Measurements from ENCODE around the gene FAM168A. TPM values are rescaled to one million over a fixed set of nuclear protein-coding genes. Genes with fewer than 3 reads are reported as not detected.
A peak's percentile ranks its signal among the peaks of the same experiment; 100 is the strongest.

FAM168A gene
- total RNA-seq, 1 donor from 2014 or later, result 21.2 TPM

DNA sequence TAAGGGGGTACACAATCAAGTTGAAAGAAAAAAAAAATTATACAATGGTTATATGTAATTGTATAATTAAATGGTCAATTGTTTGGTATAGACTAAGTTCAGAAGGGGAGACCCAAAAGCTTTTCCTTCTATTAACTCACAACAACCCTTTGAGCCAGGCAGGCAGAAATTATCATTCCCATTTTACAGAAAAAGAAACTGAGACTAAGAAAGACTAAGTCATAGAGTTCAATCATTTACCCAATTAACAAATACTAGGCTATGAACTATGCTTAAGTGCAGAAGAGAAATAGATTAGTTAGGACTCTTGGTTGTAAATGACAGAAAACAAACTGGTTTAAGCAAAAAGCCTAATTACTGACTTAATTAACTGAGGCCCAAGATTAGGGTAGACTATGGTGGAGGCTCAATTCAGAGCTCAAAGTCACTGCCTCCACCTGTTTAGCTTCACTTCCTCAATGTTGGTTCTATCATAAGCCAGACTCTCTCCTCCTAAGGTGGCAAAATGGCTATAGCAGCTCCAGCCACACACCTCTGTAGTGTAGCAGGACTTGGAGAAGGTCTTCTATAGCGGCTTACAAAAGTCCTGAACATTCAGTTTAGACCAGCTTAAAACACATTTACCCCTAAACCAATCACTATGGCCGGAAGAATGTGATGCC lies 34.2 kb downstream of the FAM168A start:
- H3K36me3 Mint-ChIP-seq (ENCODE audit: low read depth, unreplicated experiment), result no peaks in the 10 kb centered on the region
- H3K4me3 Mint-ChIP-seq (ENCODE audit: unreplicated experiment), result no peak overlapping the region
- H3K4me1 Mint-ChIP-seq (ENCODE audit: unreplicated experiment), result peaks cover 16% of the 10 kb centered on the region
- H3K27ac Mint-ChIP-seq (ENCODE audit: unreplicated experiment), result no peak overlapping the region
- H3K9me3 Mint-ChIP-seq (ENCODE audit: unreplicated experiment), result no peaks in the 10 kb centered on the region
- TF ChIP-seq, protein P1, sequence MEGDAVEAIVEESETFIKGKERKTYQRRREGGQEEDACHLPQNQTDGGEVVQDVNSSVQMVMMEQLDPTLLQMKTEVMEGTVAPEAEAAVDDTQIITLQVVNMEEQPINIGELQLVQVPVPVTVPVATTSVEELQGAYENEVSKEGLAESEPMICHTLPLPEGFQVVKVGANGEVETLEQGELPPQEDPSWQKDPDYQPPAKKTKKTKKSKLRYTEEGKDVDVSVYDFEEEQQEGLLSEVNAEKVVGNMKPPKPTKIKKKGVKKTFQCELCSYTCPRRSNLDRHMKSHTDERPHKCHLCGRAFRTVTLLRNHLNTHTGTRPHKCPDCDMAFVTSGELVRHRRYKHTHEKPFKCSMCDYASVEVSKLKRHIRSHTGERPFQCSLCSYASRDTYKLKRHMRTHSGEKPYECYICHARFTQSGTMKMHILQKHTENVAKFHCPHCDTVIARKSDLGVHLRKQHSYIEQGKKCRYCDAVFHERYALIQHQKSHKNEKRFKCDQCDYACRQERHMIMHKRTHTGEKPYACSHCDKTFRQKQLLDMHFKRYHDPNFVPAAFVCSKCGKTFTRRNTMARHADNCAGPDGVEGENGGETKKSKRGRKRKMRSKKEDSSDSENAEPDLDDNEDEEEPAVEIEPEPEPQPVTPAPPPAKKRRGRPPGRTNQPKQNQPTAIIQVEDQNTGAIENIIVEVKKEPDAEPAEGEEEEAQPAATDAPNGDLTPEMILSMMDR (IDR thresholded peaks at IDR 0.05; ENCODE audit: unreplicated experiment), result no peak
- DNase-seq (ENCODE audit: low spot score), result no peak
- H3K27me3 Mint-ChIP-seq (ENCODE audit: unreplicated experiment), result peaks cover 2% of the 10 kb centered on the region

DNA sequence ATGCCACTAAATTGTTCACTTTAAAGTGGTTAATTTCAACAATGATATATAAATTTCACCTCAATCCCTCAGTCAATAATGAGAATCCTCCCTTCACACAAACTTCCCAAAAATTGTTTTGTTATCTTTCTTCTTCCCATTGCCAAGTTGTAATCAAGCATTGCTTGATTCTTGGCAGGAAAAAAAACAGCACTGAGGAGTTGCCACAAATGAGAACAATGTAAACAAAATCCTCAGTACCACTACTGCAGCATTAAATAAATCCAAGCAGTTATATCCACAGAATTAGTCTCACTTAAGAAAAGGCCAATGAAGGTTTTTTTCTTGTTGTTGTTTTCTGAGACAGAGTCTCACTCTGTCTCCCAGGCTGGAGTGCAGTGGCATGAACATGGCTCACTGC lies 38.2 kb downstream of the FAM168A start:
- H3K4me1 Mint-ChIP-seq (ENCODE audit: unreplicated experiment), result peaks cover 2% of the 10 kb centered on the region
- no peaks in the 10 kb centered on the region for H3K36me3 Mint-ChIP-seq (ENCODE audit: low read depth, unreplicated experiment)
- TF ChIP-seq, protein P1 (IDR thresholded peaks at IDR 0.05; ENCODE audit: unreplicated experiment), result no peak
- no peak for DNase-seq (ENCODE audit: low spot score)
- H3K27me3 Mint-ChIP-seq (ENCODE audit: unreplicated experiment), result peaks cover under 1% of the 10 kb centered on the region
- no peak overlapping the region for H3K4me3 Mint-ChIP-seq (ENCODE audit: unreplicated experiment)
- no peaks in the 10 kb centered on the region for H3K9me3 Mint-ChIP-seq (ENCODE audit: unreplicated experiment)
- H3K27ac Mint-ChIP-seq (ENCODE audit: unreplicated experiment), result no peak overlapping the region

DNA sequence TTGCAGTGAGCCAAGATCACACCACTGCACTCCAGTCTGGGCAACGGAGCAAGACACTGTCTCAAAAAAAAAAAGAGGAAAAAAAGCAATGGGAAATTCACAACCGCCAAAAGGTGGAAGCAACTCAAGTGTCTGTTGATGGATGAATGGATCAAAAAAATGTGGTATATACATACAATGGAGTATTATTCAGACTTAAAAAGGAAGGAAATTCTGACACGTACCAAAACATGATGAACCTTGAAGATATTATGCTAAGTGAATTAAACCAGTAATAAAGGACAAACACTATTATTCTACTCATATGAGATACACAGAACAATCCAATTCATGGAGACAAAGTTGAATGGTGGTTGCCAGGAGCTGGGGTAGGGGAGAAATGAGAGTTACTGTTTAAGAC lies 40.9 kb downstream of the FAM168A start:
- no peaks in the 10 kb centered on the region for H3K36me3 Mint-ChIP-seq (ENCODE audit: low read depth, unreplicated experiment)
- TF ChIP-seq, protein P1 (IDR thresholded peaks at IDR 0.05; ENCODE audit: unreplicated experiment), result no peak
- no peaks in the 10 kb centered on the region for H3K9me3 Mint-ChIP-seq (ENCODE audit: unreplicated experiment)
- H3K4me3 Mint-ChIP-seq (ENCODE audit: unreplicated experiment), result no peak overlapping the region
- H3K4me1 Mint-ChIP-seq (ENCODE audit: unreplicated experiment), result peaks cover 1% of the 10 kb centered on the region
- no peaks in the 10 kb centered on the region for H3K27me3 Mint-ChIP-seq (ENCODE audit: unreplicated experiment)
- no peak for DNase-seq (ENCODE audit: low spot score)
- peak overlapping the region; percentile 4 for H3K27ac Mint-ChIP-seq (ENCODE audit: unreplicated experiment)

DNA sequence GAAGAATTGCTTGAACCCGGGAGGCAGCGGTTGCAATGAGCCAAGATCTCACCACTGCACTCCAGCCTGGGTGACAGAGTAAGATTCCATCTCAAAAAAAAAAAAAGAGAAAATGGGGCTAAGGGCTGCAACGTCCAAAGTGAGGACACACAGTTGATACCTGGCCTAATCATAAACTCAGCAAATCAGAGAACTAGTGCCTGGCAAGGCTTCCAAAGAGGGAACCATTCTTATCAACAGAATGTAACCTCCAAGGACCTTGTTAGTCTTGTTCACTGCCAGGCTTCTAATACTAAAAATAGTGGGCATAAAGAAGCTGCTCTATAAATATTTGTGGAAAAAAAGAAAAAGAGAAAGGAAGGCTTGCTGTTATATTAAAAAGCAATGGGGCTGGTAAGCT lies 42.3 kb downstream of the FAM168A start:
- Mint-ChIP-seq H3K9me3 (ENCODE audit: unreplicated experiment) (no peaks in the 10 kb centered on the region), H3K36me3 (ENCODE audit: low read depth, unreplicated experiment) (no peaks in the 10 kb centered on the region), H3K27ac (ENCODE audit: unreplicated experiment) (no peak overlapping the region), H3K4me3 (ENCODE audit: unreplicated experiment) (no peak overlapping the region), H3K4me1 (ENCODE audit: unreplicated experiment) (peaks cover 12% of the 10 kb centered on the region), H3K27me3 (ENCODE audit: unreplicated experiment) (no peaks in the 10 kb centered on the region)
- DNase-seq (ENCODE audit: low spot score), result no peak
- TF ChIP-seq, protein P1 (IDR thresholded peaks at IDR 0.05; ENCODE audit: unreplicated experiment), result no peak

DNA sequence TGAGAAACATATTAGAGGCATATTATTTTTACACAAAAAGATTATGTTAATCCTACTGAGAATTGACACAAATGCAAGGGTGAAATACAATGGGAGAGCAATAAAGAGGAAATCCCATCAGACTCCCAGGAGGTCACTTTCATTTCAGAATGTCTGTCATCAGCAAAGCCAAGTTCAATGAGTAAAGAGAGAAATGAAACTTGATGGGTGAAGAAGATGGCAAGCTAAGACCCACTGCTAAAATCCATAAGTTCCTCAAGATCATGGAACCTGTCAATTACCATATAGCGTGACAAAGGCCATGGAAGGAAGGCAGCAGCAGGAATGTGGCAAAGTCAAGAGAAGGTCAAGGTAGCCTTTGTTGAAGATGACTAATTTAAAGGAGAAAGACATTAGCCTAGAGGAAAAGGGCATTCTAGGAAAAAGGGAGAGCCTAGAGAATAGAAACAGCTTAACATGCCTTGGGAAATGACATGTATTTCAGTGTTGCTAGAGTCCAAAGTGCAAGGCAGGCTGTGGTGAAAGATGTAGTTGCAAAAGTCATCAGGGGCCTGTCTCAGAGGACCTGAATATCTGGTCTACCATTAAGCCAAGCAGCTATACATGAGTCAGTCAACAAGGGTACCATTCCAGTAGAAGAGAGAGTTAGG lies 43.1 kb downstream of the FAM168A start:
- Mint-ChIP-seq H3K9me3 (ENCODE audit: unreplicated experiment) (no peaks in the 10 kb centered on the region), H3K36me3 (ENCODE audit: low read depth, unreplicated experiment) (no peaks in the 10 kb centered on the region), H3K27me3 (ENCODE audit: unreplicated experiment) (no peaks in the 10 kb centered on the region), H3K4me3 (ENCODE audit: unreplicated experiment) (no peak overlapping the region), H3K27ac (ENCODE audit: unreplicated experiment) (no peak overlapping the region), H3K4me1 (ENCODE audit: unreplicated experiment) (peaks cover 12% of the 10 kb centered on the region)
- DNase-seq (ENCODE audit: low spot score), result no peak
- TF ChIP-seq, protein P1 (IDR thresholded peaks at IDR 0.05; ENCODE audit: unreplicated experiment), result no peak

Data from endothelial cell (in vitro differentiated cells).